HG03097 (cell line): ENCODE data around the gene TENM4.

ENCODE experiments used
- ATAC-seq: cut with Tn5 transposase; IDR thresholded peaks from one replicate; pipeline ENCODE4 v1.9.1; 2021; ENCODE audit not compliant: unreplicated experiment, low FRiP score

The TENM4 gene

GRCh38 chr11:79100093-79100910 is 340.5 kb downstream of the TENM4 start:
- peak; percentile 91 for ATAC-seq

GRCh38 chr11:79098146-79098545 is 342.7 kb downstream of the TENM4 start:
- ATAC-seq: no peak

DNA sequence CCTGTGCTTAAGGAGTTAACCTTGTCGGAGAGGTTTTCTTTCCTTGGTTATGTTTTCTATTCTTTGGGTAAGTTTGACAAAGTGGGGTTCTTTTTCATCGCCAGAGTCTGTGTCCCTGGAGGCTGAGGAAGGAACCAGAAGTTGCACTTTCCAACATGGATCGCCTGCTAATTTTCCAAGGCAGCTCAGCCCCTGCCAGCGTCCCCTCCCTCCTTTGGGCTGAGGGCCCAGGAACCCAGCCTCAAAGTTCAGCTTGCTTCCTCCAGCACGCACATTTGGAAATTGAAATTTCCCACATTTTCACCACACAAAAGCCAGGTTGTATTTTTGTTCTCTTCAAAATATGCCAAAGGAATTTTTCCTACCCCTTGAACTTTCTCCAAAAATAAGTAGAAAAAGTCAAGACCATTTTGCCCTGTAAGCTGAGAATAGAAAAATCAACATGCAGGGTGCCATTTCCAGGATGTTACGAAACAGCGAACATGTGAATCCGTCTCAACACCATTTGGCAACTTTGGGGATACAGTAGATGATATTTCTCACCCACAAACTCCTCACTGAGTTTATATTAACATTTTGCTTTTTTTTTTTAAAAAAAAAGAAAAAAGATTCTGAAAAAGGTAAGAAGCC is 343.5 kb downstream of the TENM4 start:
- ATAC-seq: no peak

GRCh38 chr11:79095424-79095823 is 345.4 kb downstream of the TENM4 start:
- no peak for ATAC-seq

- ATAC-seq: no peak
Measured at GRCh38 chr11:79094616-79095015, 346.2 kb downstream of the TENM4 start.

- ATAC-seq: no peak
Measured at GRCh38 chr11:79092791-79093353, 348.0 kb downstream of the TENM4 start.

- ATAC-seq: no peak
Measured at GRCh38 chr11:79090191-79090705, 350.6 kb downstream of the TENM4 start.

DNA sequence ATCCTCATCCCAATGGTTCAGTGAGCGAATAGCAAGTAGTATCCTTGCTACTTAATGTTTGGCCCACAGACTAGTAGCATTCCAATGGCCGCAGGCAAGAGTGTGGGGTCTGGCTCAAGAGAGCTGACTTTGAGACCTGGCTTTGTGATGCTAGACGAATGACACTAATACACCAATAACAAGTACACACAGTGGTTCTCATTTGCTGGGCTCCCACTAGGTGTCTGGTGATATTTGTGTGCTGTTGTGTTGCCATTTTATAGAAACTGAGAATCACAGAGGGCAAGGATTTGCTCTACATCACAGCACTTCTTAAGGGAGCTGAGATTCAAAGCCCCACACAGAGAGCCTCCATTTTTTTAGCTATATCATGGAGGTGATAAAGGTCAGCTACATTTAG is 351.2 kb downstream of the TENM4 start:
- ATAC-seq: no peak

DNA sequence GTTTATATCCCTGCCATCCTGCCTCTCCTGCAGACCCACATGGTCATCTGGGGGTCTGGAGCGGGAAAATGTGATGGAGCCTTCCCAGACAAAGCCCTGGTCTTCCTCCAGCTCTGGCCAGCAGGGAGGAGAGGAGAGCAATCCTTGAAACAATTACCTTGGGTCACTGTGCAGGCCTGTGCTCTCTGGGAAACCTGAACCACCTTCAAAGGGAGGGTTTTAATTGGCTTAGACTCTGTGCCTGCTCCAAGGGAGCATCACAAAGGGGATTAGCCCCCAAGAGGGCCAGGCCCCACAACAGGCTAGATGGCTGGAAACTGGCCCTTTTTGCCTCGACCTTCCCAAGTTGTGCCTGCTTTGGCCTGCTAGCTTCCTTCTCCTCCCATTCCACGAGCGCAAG is 351.9 kb downstream of the TENM4 start:
- ATAC-seq: no peak

DNA sequence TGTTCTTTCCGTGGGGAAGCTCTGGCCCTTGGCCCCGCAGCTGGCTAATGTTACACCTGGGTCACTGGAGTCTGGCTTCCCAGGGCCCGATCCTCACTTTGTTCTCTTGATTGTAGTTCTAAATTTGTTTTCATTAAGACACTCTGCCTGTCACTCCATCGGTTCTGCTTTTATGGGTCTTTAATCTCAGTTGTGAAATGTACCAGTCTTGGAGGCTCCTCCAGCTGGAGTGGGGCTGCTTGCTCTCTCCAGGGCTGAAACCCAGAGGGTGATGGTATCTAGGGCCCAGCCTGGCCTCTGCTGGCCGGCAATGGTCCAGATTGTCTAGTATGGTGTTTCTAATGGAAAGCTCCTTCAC is 352.9 kb downstream of the TENM4 start:
- ATAC-seq: no peak

DNA sequence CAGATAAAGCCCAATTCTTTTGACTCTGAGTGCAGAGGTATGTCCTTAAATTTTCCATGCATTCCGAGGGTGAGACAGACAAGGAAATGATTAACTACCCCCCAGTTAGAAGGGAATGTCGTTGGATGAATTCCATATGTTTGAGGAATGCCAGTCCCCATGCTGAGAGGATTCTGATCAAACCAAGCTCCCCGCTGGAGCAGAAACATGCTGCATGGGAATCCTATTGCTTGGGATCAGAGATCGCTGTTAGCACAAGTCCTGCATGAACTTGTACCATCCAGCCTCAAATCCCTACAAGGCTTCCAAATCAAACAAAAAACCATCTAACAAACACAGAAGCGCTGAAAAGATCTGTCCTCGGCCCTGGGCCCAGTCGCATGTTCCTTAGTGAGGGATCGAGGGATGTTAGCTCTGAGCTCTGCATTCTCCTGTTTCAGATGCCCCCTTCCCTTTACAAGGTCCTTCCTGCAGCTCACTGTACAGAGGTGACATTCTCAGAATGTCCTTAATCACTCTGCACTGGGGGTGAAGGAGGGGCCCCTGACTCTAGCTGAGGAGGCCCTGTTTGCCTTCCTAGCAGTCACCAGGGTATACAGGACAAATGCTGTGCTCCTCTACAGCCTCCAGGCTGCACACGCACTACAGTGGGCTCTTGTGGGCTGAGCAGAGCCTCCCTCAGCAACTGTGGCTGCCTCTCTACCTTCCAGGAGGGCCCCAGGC is 353.4 kb downstream of the TENM4 start:
- no peak for ATAC-seq

GRCh38 chr11:79086056-79086455 is 354.8 kb downstream of the TENM4 start:
- ATAC-seq: no peak

GRCh38 chr11:79084382-79084781 is 356.4 kb downstream of the TENM4 start:
- no peak for ATAC-seq

GRCh38 chr11:79083352-79083751 is 357.5 kb downstream of the TENM4 start:
- no peak for ATAC-seq

GRCh38 chr11:79082907-79083306 is 357.9 kb downstream of the TENM4 start:
- ATAC-seq: no peak

- no peak for ATAC-seq
Measured at GRCh38 chr11:79082280-79082679, 358.6 kb downstream of the TENM4 start.

- ATAC-seq: no peak
Measured at GRCh38 chr11:79081471-79082031, 359.3 kb downstream of the TENM4 start.

DNA sequence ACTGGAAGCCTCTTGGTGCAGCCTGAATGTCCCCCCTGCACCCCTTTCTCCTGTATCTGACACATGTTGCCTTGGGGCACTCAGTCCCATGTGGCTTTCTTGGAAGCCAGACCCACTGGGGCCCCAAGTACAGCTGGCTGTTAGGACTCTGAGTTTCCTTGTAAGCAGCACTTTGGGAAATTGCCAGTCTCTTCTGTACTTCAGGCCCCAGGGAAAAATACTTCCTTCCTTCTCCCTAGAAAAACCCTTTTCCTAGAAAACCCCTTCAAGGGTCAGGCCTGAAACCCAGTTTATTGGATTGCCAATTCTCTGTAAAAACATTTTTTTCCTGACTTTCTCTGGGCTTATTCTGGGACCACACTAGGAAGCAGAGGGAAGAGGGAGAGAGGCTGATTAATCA is 360.3 kb downstream of the TENM4 start:
- ATAC-seq: no peak

GRCh38 chr11:79078999-79079398 is 361.8 kb downstream of the TENM4 start:
- ATAC-seq: no peak

DNA sequence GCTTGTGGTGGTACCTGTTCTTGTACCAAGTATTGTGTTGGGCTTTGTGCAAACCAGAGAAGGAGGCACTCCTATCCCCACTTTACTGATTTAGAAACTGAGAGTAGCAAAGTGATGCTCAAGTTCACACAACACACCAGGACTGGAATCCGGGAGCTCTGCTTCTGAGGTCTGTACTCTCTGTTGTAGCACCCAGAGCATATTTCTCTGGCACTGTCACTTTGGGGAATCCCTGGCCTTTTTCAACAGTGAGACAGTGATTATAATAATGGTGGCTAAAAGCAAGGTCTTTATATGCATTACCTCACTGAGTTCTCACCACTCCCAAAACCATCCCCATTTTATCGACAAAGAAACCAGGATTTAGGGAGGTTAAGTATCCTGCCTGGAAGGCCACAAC is 362.4 kb downstream of the TENM4 start:
- no peak for ATAC-seq
